Pancreas (tissue), 10 donors: ENCODE measurements around the gene EPS8L2. TPM values are rescaled to one million over a fixed set of nuclear protein-coding genes. Genes with fewer than 3 reads are reported as not detected.
A peak's percentile ranks its signal among the peaks of the same experiment; 100 is the strongest.

Experiments used
- ATAC-seq, 4 donors: fragments of 200-7000 bp; cut with Tn5 transposase; one replicate each; pipeline versions ENCODE4 v1.8.0 to v1.9.1; 2020; ENCODE audit warnings: mild to moderate bottlenecking in 4 of 4, moderate library complexity in 4 of 4
- DNase-seq, 6 donors: peaks; one replicate each; pipeline ENCODE4 v3.0.0-alpha.2; 2020
- FAIRE-seq: peaks from 2 replicates; lab custom pipeline; 2012; peaks lifted over from hg19 to GRCh38; lab: Jason Lieb, UNC
- H3K27ac ChIP-seq, 4 donors: fragments of 200-600 bp; sonication (generic); 1 replicate in 3 of 4; 2 replicates in 1 of 4; pipeline versions ENCODE4 v1.5.0 to v1.8.0; 2020
- H3K27me3 ChIP-seq, 4 donors: fragments of 200-600 bp; one replicate each; pipeline ENCODE4 v1.8.0; 2021
- H3K36me3 ChIP-seq, 3 donors: fragments of 200-600 bp; sonication (generic) in 1 of 3; one replicate each; pipeline versions ENCODE4 v1.5.0 to v1.8.0; 2020 to 2021
- H3K4me1 ChIP-seq, 3 donors: fragments of 200-600 bp; one replicate each; pipeline ENCODE4 v1.8.0; 2021
- H3K4me3 ChIP-seq, 4 donors: fragments of 200-600 bp; sonication (generic) in 2 of 4; one replicate each; pipeline versions ENCODE4 v1.5.0 to v1.8.0; 2020 to 2021
- H3K9me3 ChIP-seq, 4 donors: fragments of 200-600 bp; one replicate each; pipeline ENCODE4 v1.8.0; 2021
- CTCF ChIP-seq, 4 donors: fragments of 200-600 bp; sonication (generic) in 3 of 4; IDR thresholded peaks; one replicate each; pipeline versions ENCODE4 v1.5.0 to v1.8.0; 2021; ENCODE audit warnings: antibody characterized with exemption in 4 of 4
- WGBS, 2 donors: extraction: QIAGEN DNeasy Blood & Tissue Kit; methylation state at CpG; one replicate each; pipeline ENCODE4 v1.1.7; 2013; 5-methylcytosine and 5-hydroxymethylcytosine counted together
- intact Hi-C, 3 donors: fragments of 100-400 bp; cut with DNase I; formaldehyde crosslinking; loops; one replicate each; pipeline versions ENCODE4 v1.11.1 to v1.14.2; 2022
- polyA plus RNA-seq, 2 donors: library from polyadenylated mRNA; stranded (reverse); fragments of 200-250 nt; gene quantifications; one replicate each; pipeline ENCODE4 v1.2.3, GENCODE V29; 2013
- total RNA-seq, 6 donors: library from RNA; stranded (reverse); fragmentation: NEBNext Ultra II Directional in 4 of 6; extraction: Animal tissue kit (Norgen Biotek cat#: 25700) in 4 of 6; gene quantifications; one replicate each; pipeline versions ENCODE4 v1.2.1 to v1.2.4, GENCODE V29; 2021 to 2023
- donor health status: healthy with polysubstance abuse.
- donor health status: DM: no; HTN: no; CAD: no; lungs with moderate emphysema.
- donor health status: DM: no; HTN: no; CAD: no.
- donor health status: control.
- donor health status: control.
- donor health status: Bipolar disorder and iron deficiency.
- donor health status: DM: yes; HTN: yes; CAD: no.
- donor health status: DM: no; HTN: no; CAD: no.
- donor health status: DM: no; HTN: no; CAD: no.
- donor health status: DM: yes; HTN: yes; CAD: no.

Gene EPS8L2
- total and polyA plus RNA-seq, 8 donors, result 58.1 to 286 (median 93.3) TPM

- Histone ChIP-seq H3K36me3 (peaks cover 0 to 33% (median 8%) of the 10 kb centered on the region in 3 donors), H3K27ac (no peak overlapping the region), H3K27me3 (no peaks in the 10 kb centered on the region), H3K4me1 (no peaks in the 10 kb centered on the region), H3K9me3 (no peaks in the 10 kb centered on the region), H3K4me3 (no peak overlapping the region)
- FAIRE-seq (no peak), DNase-seq (no peak), ATAC-seq (no peak)
- 89 to 94% methylated on average over 2 of the region's 2 CpGs for WGBS, 2 donors
- intact Hi-C loops, result no loop called here
- TF ChIP-seq CTCF (IDR thresholded peaks at IDR 0.05), result no peak
Measured at GRCh38 chr11:766936-767210, 60.8 kb downstream of the EPS8L2 start.

- no peak for ATAC-seq
- Histone ChIP-seq H3K27ac (no peak overlapping the region), H3K27me3 (no peaks in the 10 kb centered on the region), H3K36me3 (peaks cover 0 to 37% (median 8%) of the 10 kb centered on the region in 3 donors), H3K9me3 (no peaks in the 10 kb centered on the region), H3K4me1 (no peaks in the 10 kb centered on the region), H3K4me3 (no peak overlapping the region)
- FAIRE-seq, result no peak
- intact Hi-C loops, result no loop called here
- no peak for TF ChIP-seq CTCF (IDR thresholded peaks at IDR 0.05)
- WGBS, 2 donors, result 95 to 96% methylated on average over 11 of the region's 11 CpGs
- peak in 1 of 6 donors; percentile 58 for DNase-seq
Measured at GRCh38 chr11:767238-767637, 61.2 kb downstream of the EPS8L2 start.

GRCh38 chr11:769887-770641, 64.0 kb downstream of the EPS8L2 start:
- H3K27ac ChIP-seq, result no peak overlapping the region

GRCh38 chr11:770642-771616, 64.9 kb downstream of the EPS8L2 start:
- intact Hi-C loops, result no loop called here
- H3K9me3 ChIP-seq, result no peaks in the 10 kb centered on the region
- H3K27ac ChIP-seq, result no peak overlapping the region
- H3K27me3 ChIP-seq, result no peaks in the 10 kb centered on the region
- FAIRE-seq (no peak), ATAC-seq (no peak), DNase-seq (peak in 3 of 6 donors; percentile 40 to 82 (median 52))
- H3K36me3 ChIP-seq, result peaks cover 0 to 26% (median 0%) of the 10 kb centered on the region in 3 donors
- peaks cover 0 to 5% (median under 1%) of the 10 kb centered on the region in 3 donors for H3K4me1 ChIP-seq
- whole genome bisulfite sequencing, 2 donors, result 92 to 95% methylated on average over 32 of the region's 32 CpGs
- TF ChIP-seq CTCF (IDR thresholded peaks at IDR 0.05), result no peak
- H3K4me3 ChIP-seq, result no peak overlapping the region

More at GRCh38 chr11:769887-770641, 64.0 kb downstream of the EPS8L2 start:
- H3K4me1 ChIP-seq, result no peaks in the 10 kb centered on the region
- H3K4me3 ChIP-seq, result no peak overlapping the region
- intact Hi-C loops, result no loop called here
- no peak for TF ChIP-seq CTCF (IDR thresholded peaks at IDR 0.05)
- H3K9me3 ChIP-seq, result no peaks in the 10 kb centered on the region
- ATAC-seq (no peak), DNase-seq (no peak), FAIRE-seq (no peak)
- H3K27me3 ChIP-seq, result no peaks in the 10 kb centered on the region
- peaks cover 0 to 26% (median 0%) of the 10 kb centered on the region in 3 donors for H3K36me3 ChIP-seq
- 87 to 88% methylated on average over 23 of the region's 23 CpGs for WGBS, 2 donors
